SH-SY5Y (cell line): Measurements from ENCODE around the gene ZNF649.

Source experiments
- GATA2 ChIP-seq: IDR thresholded peaks from 2 replicates; pipeline ENCODE4 v1.6.1; 2011; ENCODE audit warnings: mild to moderate bottlenecking, low read depth, low read length
- GATA3 ChIP-seq: IDR thresholded peaks from 2 replicates; pipeline ENCODE4 v1.6.1; 2011; ENCODE audit warnings: low read depth, mild to moderate bottlenecking, low read length, moderate library complexity

Gene ZNF649

GRCh38 chr19:51903192-51903591 is 1.6 kb downstream of the ZNF649 start:
- TF ChIP-seq GATA2 (no peak), GATA3 (no peak)

- no peak for TF ChIP-seq GATA2
- no peak for TF ChIP-seq GATA3
Measured at GRCh38 chr19:51901860-51902259, 3.0 kb downstream of the ZNF649 start.

GRCh38 chr19:51891193-51891747 is 13.5 kb downstream of the ZNF649 start:
- TF ChIP-seq GATA3: no peak
- TF ChIP-seq GATA2: no peak

- TF ChIP-seq GATA3 (no peak), GATA2 (no peak)
Measured at GRCh38 chr19:51889934-51890333, 14.9 kb downstream of the ZNF649 start.

- TF ChIP-seq GATA2 (no peak), GATA3 (no peak)
Measured at GRCh38 chr19:51887522-51888498, 17.0 kb downstream of the ZNF649 start, which contains the start of gene ZNF577. ZNF577 (minus strand) TSS chr19:51887951; CDS start chr19:51880382, 7,569 bp downstream.

- TF ChIP-seq GATA3: no peak
- no peak for TF ChIP-seq GATA2
Measured at GRCh38 chr19:51884713-51885112, 20.1 kb downstream of the ZNF649 start.

GRCh38 chr19:51882518-51882917 is 22.3 kb downstream of the ZNF649 start:
- TF ChIP-seq GATA2 (no peak), GATA3 (no peak)

- TF ChIP-seq GATA3: no peak
- TF ChIP-seq GATA2: no peak
Measured at GRCh38 chr19:51873097-51873496, 31.7 kb downstream of the ZNF649 start.

GRCh38 chr19:51861870-51862622 is 42.8 kb downstream of the ZNF649 start:
- no peak for TF ChIP-seq GATA3
- no peak for TF ChIP-seq GATA2
